ENCODE data around the gene PIP5K1B.

The PIP5K1B gene

GRCh38 chr9:68861436-68861835, 156.4 kb downstream of the PIP5K1B start:
- DNase-seq (ENCODE audit: low read depth): no peak

- DNase-seq (ENCODE audit: low read depth): no peak
Measured at GRCh38 chr9:68867066-68867465, 162.0 kb downstream of the PIP5K1B start.

- no peak for DNase-seq (ENCODE audit: low read depth)
Measured at GRCh38 chr9:68869022-68869421, 164.0 kb downstream of the PIP5K1B start.

- DNase-seq (ENCODE audit: low read depth): no peak
Measured at GRCh38 chr9:68870086-68870485, 165.0 kb downstream of the PIP5K1B start.

- no peak for DNase-seq (ENCODE audit: low read depth)
Measured at GRCh38 chr9:68871236-68871635, 166.2 kb downstream of the PIP5K1B start.

- no peak for DNase-seq (ENCODE audit: low read depth)
Measured at GRCh38 chr9:68872026-68872501, 167.0 kb downstream of the PIP5K1B start.

- no peak for DNase-seq (ENCODE audit: low read depth)
Measured at GRCh38 chr9:68873179-68873578, 168.1 kb downstream of the PIP5K1B start.

GRCh38 chr9:68876273-68876672, 171.2 kb downstream of the PIP5K1B start:
- DNase-seq (ENCODE audit: low read depth): no peak

GRCh38 chr9:68876681-68877080, 171.6 kb downstream of the PIP5K1B start:
- DNase-seq (ENCODE audit: low read depth): no peak

- DNase-seq (ENCODE audit: low read depth): no peak
Measured at GRCh38 chr9:68877219-68877618, 172.2 kb downstream of the PIP5K1B start.

GRCh38 chr9:68878450-68878849, 173.4 kb downstream of the PIP5K1B start:
- DNase-seq (ENCODE audit: low read depth): no peak

GRCh38 chr9:68883224-68883623, 178.2 kb downstream of the PIP5K1B start:
- DNase-seq (ENCODE audit: low read depth): no peak

GRCh38 chr9:68887232-68887631, 182.2 kb downstream of the PIP5K1B start:
- DNase-seq (ENCODE audit: low read depth): no peak

GRCh38 chr9:68894502-68894901, 189.5 kb downstream of the PIP5K1B start:
- DNase-seq (ENCODE audit: low read depth): no peak

GRCh38 chr9:68895741-68896478, 190.9 kb downstream of the PIP5K1B start:
- DNase-seq (ENCODE audit: low read depth): no peak

GRCh38 chr9:68896486-68896885, 191.4 kb downstream of the PIP5K1B start:
- DNase-seq (ENCODE audit: low read depth): no peak

GRCh38 chr9:68897577-68898145, 192.6 kb downstream of the PIP5K1B start:
- no peak for DNase-seq (ENCODE audit: low read depth)

GRCh38 chr9:68898781-68899439, 193.9 kb downstream of the PIP5K1B start:
- no peak for DNase-seq (ENCODE audit: low read depth)

- no peak for DNase-seq (ENCODE audit: low read depth)
Measured at GRCh38 chr9:68904454-68904853, 199.4 kb downstream of the PIP5K1B start.

- DNase-seq (ENCODE audit: low read depth): no peak
Measured at GRCh38 chr9:68905129-68905528, 200.1 kb downstream of the PIP5K1B start.

GRCh38 chr9:68907910-68908309, 202.9 kb downstream of the PIP5K1B start:
- DNase-seq (ENCODE audit: low read depth): no peak

GRCh38 chr9:68912561-68912960, 207.5 kb downstream of the PIP5K1B start:
- no peak for DNase-seq (ENCODE audit: low read depth)

- no peak for DNase-seq (ENCODE audit: low read depth)
Measured at GRCh38 chr9:68913054-68913453, 208.0 kb downstream of the PIP5K1B start.

All from non-pigmented ciliary epithelial cell (primary cell).